ENCODE measurements around the gene KLHL6.

- TF ChIP-seq CTCF (IDR thresholded peaks at IDR 0.05) (no peak), REST (IDR thresholded peaks at IDR 0.05; ENCODE audit: insufficient read depth in 1 of 2, low read depth in 2 of 2, low read length in 1 of 2) (no peak), TCF7L2 (IDR thresholded peaks at IDR 0.05; ENCODE audit: low read depth, low read length) (no peak)
These were observed 77.6 kb downstream of the KLHL6 start for GRCh38 chr3:183477801-183478456.
